A549 (cell line): ENCODE measurements around the gene TCEA3.

Experiments
- CHD2 ChIP-seq: fragments of 150-350 bp; IDR thresholded peaks from 2 replicates; pipeline ENCODE4 v1.6.1; 2014; ENCODE audit warnings: low read length; ENCODE audit not compliant: partially characterized antibody
- CHD4 ChIP-seq: fragments of 200-600 bp; sonication (generic); IDR thresholded peaks from 2 replicates; pipeline ENCODE4 v1.6.1; 2016; ENCODE audit warnings: antibody characterized with exemption, mild to moderate bottlenecking, borderline replicate concordance
- EHMT2 ChIP-seq: fragments of 200-600 bp; sonication (generic); IDR thresholded peaks from 2 replicates; pipeline ENCODE4 v1.6.1; 2016; ENCODE audit warnings: antibody characterized with exemption, low read depth, mild to moderate bottlenecking, moderate library complexity
- JUN ChIP-seq, 2 experiments: fragments of >200 bp; sonication (Bioruptor Twin); formaldehyde crosslinking; IDR thresholded peaks; 2 replicates in 1 of 2; 3 replicates in 1 of 2; pipeline ENCODE4 v1.6.1; 2016 to 2017
- NR3C1 ChIP-seq: fragments of >200 bp; sonication (Bioruptor Twin); formaldehyde crosslinking; IDR thresholded peaks from 3 replicates; pipeline ENCODE4 v1.6.1; 2017
- POLR2A ChIP-seq: IDR thresholded peaks from 2 replicates; pipeline ENCODE4 v1.6.1; 2012; ENCODE audit warnings: mild to moderate bottlenecking, low read length
- SMC3 ChIP-seq: fragments of >200 bp; sonication (Bioruptor Twin); formaldehyde crosslinking; IDR thresholded peaks from 3 replicates; pipeline ENCODE4 v1.6.1; 2018; ENCODE audit warnings: inconsistent platforms
- TF ChIP-seq, protein P1 (sequence below): fragments of >200 bp; sonication (Bioruptor Twin); formaldehyde crosslinking; IDR thresholded peaks from 3 replicates; pipeline ENCODE4 v1.5.1; 2016

DNA sequence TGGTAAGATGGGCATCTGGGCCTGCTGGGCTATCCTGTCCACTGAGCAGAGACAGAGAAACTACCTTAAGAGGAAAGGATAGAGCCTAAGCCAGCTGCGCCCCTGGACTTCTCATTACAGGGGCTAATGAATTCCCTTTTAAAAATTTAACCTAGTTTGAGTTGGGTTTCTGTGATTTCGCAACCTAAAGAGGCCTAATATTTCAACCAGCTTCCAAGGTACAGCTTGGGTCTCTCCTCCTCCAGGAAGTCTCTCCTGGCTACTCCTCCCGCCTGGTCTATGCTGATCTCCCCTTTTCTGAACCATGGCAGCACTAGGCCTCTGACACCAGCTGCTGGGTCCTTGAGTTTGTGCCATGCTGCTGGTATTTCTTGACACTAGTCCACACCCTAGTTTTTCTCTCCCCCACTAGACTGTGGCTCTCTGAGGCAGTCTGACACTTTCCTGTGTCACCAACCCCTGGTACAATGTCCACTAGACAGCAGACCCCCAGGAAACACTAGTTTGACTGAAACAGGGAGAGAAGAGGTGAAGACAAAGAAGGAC lies 29.0 kb upstream of the TCEA3 start:
- TF ChIP-seq, protein P1, sequence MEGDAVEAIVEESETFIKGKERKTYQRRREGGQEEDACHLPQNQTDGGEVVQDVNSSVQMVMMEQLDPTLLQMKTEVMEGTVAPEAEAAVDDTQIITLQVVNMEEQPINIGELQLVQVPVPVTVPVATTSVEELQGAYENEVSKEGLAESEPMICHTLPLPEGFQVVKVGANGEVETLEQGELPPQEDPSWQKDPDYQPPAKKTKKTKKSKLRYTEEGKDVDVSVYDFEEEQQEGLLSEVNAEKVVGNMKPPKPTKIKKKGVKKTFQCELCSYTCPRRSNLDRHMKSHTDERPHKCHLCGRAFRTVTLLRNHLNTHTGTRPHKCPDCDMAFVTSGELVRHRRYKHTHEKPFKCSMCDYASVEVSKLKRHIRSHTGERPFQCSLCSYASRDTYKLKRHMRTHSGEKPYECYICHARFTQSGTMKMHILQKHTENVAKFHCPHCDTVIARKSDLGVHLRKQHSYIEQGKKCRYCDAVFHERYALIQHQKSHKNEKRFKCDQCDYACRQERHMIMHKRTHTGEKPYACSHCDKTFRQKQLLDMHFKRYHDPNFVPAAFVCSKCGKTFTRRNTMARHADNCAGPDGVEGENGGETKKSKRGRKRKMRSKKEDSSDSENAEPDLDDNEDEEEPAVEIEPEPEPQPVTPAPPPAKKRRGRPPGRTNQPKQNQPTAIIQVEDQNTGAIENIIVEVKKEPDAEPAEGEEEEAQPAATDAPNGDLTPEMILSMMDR: no peak
- TF ChIP-seq CHD2 (no peak), CHD4 (no peak), SMC3 (no peak), EHMT2 (no peak), JUN (IDR thresholded peaks at IDR 0.05) (no peak), POLR2A (no peak), NR3C1 (no peak)
